ENCODE results near the gene ANO8. TPM values are rescaled to one million over a fixed set of nuclear protein-coding genes. Genes with fewer than 3 reads are reported as not detected.

The ANO8 gene
- 16.7 to 18.9 TPM (median 16.8 TPM) in 3 replicates for total RNA-seq
- long read RNA-seq, partial matches to known transcripts: 0 of 2 reads
- long read RNA-seq, other reads (novel, unspliced or antisense): 2 of 2 reads

DNA sequence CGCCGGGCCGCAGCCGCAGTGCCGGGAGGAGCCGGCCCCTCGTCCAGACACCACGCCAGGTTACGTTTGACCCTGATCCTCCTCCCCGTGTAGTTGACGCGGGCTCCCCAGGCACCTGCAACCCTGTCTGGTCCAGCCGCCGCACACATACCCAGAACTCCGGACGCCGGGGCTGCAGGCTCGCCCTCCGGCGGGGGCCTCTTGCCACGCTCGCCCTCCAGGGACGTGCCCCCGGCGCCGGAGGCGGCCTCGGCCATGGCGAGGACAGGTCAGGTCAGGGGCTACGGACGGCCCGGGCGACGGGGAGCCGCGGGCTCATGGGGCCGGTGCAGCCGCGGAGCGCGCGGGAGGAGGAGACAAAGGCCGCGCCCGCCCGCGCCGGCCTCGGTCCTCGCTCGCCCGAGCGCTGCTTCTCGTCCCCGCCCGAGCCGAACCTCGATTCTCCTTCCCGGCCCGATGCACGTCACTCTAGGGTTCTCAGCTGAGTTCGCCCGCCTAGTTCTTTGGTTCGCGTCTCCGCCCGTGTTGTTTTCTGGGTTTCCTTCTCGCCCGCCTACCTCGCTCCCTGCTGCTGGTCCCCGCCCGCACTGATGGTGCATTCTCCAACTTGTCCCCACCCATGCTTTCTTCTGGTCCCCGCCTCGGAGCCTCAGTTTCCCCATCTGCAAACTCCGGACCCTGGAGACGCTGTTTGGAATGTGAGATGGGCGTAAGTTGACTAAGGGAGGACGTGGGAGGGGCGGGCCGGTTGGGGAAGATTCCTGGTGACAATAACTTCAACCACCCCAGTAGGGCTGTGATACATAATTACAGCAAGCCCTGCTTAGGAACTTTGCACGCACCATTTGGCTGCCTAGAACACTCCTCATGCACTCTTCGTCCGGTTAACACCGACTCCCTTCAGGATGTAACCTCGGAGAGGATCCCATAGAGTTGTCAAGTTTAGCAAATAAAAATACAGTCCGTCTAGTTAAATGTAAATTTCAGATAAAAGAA, at the start of gene ANO8:
TSS of gene ANO8 (minus strand) at position 442 of the 996 bp plus-strand sequence. CDS start at position 257, 185 bp downstream.
- H3K27me3 Mint-ChIP-seq (ENCODE audit: low read depth): no peaks in the 10 kb centered on the region
- DNase-seq (ENCODE audit: low spot score): peak; percentile 99
- TF ChIP-seq, protein P1, sequence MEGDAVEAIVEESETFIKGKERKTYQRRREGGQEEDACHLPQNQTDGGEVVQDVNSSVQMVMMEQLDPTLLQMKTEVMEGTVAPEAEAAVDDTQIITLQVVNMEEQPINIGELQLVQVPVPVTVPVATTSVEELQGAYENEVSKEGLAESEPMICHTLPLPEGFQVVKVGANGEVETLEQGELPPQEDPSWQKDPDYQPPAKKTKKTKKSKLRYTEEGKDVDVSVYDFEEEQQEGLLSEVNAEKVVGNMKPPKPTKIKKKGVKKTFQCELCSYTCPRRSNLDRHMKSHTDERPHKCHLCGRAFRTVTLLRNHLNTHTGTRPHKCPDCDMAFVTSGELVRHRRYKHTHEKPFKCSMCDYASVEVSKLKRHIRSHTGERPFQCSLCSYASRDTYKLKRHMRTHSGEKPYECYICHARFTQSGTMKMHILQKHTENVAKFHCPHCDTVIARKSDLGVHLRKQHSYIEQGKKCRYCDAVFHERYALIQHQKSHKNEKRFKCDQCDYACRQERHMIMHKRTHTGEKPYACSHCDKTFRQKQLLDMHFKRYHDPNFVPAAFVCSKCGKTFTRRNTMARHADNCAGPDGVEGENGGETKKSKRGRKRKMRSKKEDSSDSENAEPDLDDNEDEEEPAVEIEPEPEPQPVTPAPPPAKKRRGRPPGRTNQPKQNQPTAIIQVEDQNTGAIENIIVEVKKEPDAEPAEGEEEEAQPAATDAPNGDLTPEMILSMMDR (IDR thresholded peaks at IDR 0.05): peak; percentile 25
- H3K36me3 Mint-ChIP-seq (ENCODE audit: low read depth): peaks cover 8% of the 10 kb centered on the region
- H3K9me3 Mint-ChIP-seq (ENCODE audit: low read depth): no peaks in the 10 kb centered on the region
- peak within 1 kb of the TSS; percentile 80 for H3K4me3 Mint-ChIP-seq (ENCODE audit: unreplicated experiment)
- H3K27ac Mint-ChIP-seq (ENCODE audit: unreplicated experiment): peak within 1 kb of the TSS; percentile 87
- H3K4me1 Mint-ChIP-seq (ENCODE audit: low read depth): peaks cover 29% of the 10 kb centered on the region

GRCh38 chr19:17380426-17381138, 45.9 kb upstream of the ANO8 start:
- H3K27ac Mint-ChIP-seq (ENCODE audit: unreplicated experiment): no peak overlapping the region
- H3K4me3 Mint-ChIP-seq (ENCODE audit: unreplicated experiment): no peak overlapping the region
- DNase-seq (ENCODE audit: low spot score): no peak
- no peaks in the 10 kb centered on the region for H3K27me3 Mint-ChIP-seq (ENCODE audit: low read depth)
- H3K9me3 Mint-ChIP-seq (ENCODE audit: low read depth): peaks cover 4% of the 10 kb centered on the region
- H3K4me1 Mint-ChIP-seq (ENCODE audit: low read depth): peaks cover 14% of the 10 kb centered on the region
- H3K36me3 Mint-ChIP-seq (ENCODE audit: low read depth): no peaks in the 10 kb centered on the region
- TF ChIP-seq, protein P1 (IDR thresholded peaks at IDR 0.05): no peak

DNA sequence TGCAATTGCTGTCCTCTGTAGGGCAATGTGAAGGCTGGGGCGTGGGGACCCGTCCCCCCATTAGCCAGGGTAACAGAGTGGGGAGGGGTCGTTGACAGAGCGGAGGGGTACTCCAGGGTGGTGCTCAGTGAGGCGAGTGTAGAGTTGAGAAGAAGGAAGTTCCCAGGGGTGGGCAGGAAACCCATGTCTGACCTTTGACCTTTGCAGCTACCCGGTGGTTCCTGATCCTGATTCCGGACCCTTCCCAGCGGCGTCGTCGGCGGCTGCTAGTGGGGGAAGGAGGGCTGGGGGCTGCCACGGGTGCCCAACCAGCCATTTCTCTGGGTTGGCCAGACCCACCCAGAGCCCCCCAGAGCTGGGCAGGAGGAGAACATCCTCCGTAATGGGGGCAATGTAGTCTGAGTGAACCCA, 44.6 kb upstream of the ANO8 start:
- peak overlapping the region; percentile 51 for H3K27ac Mint-ChIP-seq (ENCODE audit: unreplicated experiment)
- TF ChIP-seq, protein P1 (IDR thresholded peaks at IDR 0.05): no peak
- peaks cover 14% of the 10 kb centered on the region for H3K4me1 Mint-ChIP-seq (ENCODE audit: low read depth)
- H3K27me3 Mint-ChIP-seq (ENCODE audit: low read depth): no peaks in the 10 kb centered on the region
- no peaks in the 10 kb centered on the region for H3K36me3 Mint-ChIP-seq (ENCODE audit: low read depth)
- DNase-seq (ENCODE audit: low spot score): no peak
- H3K9me3 Mint-ChIP-seq (ENCODE audit: low read depth): peaks cover 4% of the 10 kb centered on the region
- no peak overlapping the region for H3K4me3 Mint-ChIP-seq (ENCODE audit: unreplicated experiment)

GRCh38 chr19:17378271-17378670, 43.6 kb upstream of the ANO8 start:
- Mint-ChIP-seq H3K27ac (ENCODE audit: unreplicated experiment) (no peak overlapping the region), H3K9me3 (ENCODE audit: low read depth) (peaks cover 4% of the 10 kb centered on the region), H3K36me3 (ENCODE audit: low read depth) (no peaks in the 10 kb centered on the region), H3K4me1 (ENCODE audit: low read depth) (peaks cover 13% of the 10 kb centered on the region), H3K4me3 (ENCODE audit: unreplicated experiment) (no peak overlapping the region), H3K27me3 (ENCODE audit: low read depth) (no peaks in the 10 kb centered on the region)
- TF ChIP-seq, protein P1 (IDR thresholded peaks at IDR 0.05): no peak
- DNase-seq (ENCODE audit: low spot score): no peak

Measured in chondrocyte (in vitro differentiated cells).